HCT116 (cell line): ENCODE measurements around the gene HHIPL1. TPM values are rescaled to one million over a fixed set of nuclear protein-coding genes. Genes with fewer than 3 reads are reported as not detected.
A peak's percentile ranks its signal among the peaks of the same experiment; 100 is the strongest.

Experiments
- ATAC-seq: fragments of 200-7000 bp; cut with Tn5 transposase; 2 replicates; pipeline ENCODE4 v1.9.1; 2020; ENCODE audit warnings: mild to moderate bottlenecking, moderate library complexity
- BruUV-seq: library from RNA; stranded (reverse); fragments of 400-500 nt; replicated peaks from 2 replicates; lab custom pipeline; 2021; lab: Mats Ljungman, UMichigan
- CTCF ChIA-PET: fragments of 300-600 bp; sonication (Branson Sonifier 250); formaldehyde crosslinking; loops from one replicate; lab custom pipeline; 2021; ENCODE audit warnings: antibody characterized with exemption; lab: Charles Lee
- POLR2A ChIA-PET: fragments of 300-600, 350-600 bp; sonication (Branson Sonifier 250); formaldehyde crosslinking; loops from one replicate; lab custom pipeline; 2021; ENCODE audit warnings: antibody characterized with exemption; lab: Charles Lee
- RAD21 ChIA-PET, 2 experiments: fragments of 300-600 bp; sonication (Branson Sonifier 250); formaldehyde crosslinking; loops; one replicate each; lab custom pipeline; 2023; ENCODE audit warnings: low total read pairs in 2 of 2; ENCODE audit not compliant: uncharacterized antibody in 2 of 2, unreplicated experiment in 2 of 2, low non-redundant PET in 1 of 2; lab: Charles Lee
- DNase-seq: peaks from one replicate; pipeline ENCODE4 v3.0.0-alpha.2; 2010; ENCODE audit warnings: low read depth, low spot score
- H2AFZ ChIP-seq: fragments of 200-600 bp; shearing (Covaris generic), sonication (generic); 2 replicates; pipeline ENCODE4 v1.6.1; 2017; ENCODE audit warnings: low read depth, mixed run types, mixed read lengths, antibody characterized with exemption, low read length; ENCODE audit not compliant: poor library complexity, severe bottlenecking
- H3K27ac ChIP-seq: 2 replicates; pipeline ENCODE4 v1.5.1; 2012; ENCODE audit warnings: low read depth, low read length
- H3K27me3 ChIP-seq: fragments of 200-600 bp; sonication (generic); 2 replicates; pipeline ENCODE4 v1.6.1; 2016; ENCODE audit warnings: mixed run types, low read length, mixed read lengths; ENCODE audit not compliant: insufficient read depth
- H3K36me3 ChIP-seq, 2 experiments: fragments of 200-500 bp in 1 of 2; fragments of 200-600 bp in 1 of 2; sonication (Bioruptor generic) in 1 of 2; sonication (generic) in 1 of 2; 2 replicates each; pipeline versions ENCODE4 v1.5.1 to v1.6.1; 2014 to 2016; ENCODE audit warnings: low read length in 2 of 2, inconsistent platforms in 1 of 2, mixed read lengths in 1 of 2, mixed run types in 1 of 2; ENCODE audit not compliant: insufficient read depth in 2 of 2, control insufficient read depth in 1 of 2
- H3K4me1 ChIP-seq, 2 experiments: fragments of 200-600 bp in 1 of 2; sonication (generic) in 1 of 2; 2 replicates each; pipeline versions ENCODE4 v1.5.1 to v1.6.1; 2012 to 2017; ENCODE audit warnings: low read length in 2 of 2, inconsistent platforms in 1 of 2, mild to moderate bottlenecking in 1 of 2, mixed read lengths in 1 of 2, mixed run types in 1 of 2, moderate library complexity in 1 of 2; ENCODE audit not compliant: insufficient read depth in 2 of 2, control insufficient read depth in 1 of 2
- H3K4me2 ChIP-seq: fragments of 200-600 bp; sonication (generic); 2 replicates; pipeline ENCODE4 v1.6.1; 2017; ENCODE audit warnings: mixed run types, low read length, mixed read lengths
- H3K4me3 ChIP-seq, 2 experiments: fragments of 200-600 bp in 1 of 2; sonication (generic) in 1 of 2; replicated peaks in 1 of 2; 2 replicates each; pipeline ENCODE4 v1.5.1; 2011 to 2016; ENCODE audit warnings: low read length in 2 of 2, control low read depth in 1 of 2, low read depth in 1 of 2, mild to moderate bottlenecking in 1 of 2, mixed read lengths in 1 of 2, mixed run types in 1 of 2
- H3K79me2 ChIP-seq: fragments of 200-600 bp; sonication (generic); 2 replicates; pipeline ENCODE4 v1.6.1; 2017; ENCODE audit warnings: mild to moderate bottlenecking, mixed run types, low read length, moderate library complexity, mixed read lengths; ENCODE audit not compliant: insufficient read depth
- H3K9ac ChIP-seq: fragments of 200-600 bp; sonication (generic); 2 replicates; pipeline ENCODE4 v1.6.1; 2016; ENCODE audit warnings: low read length, mixed read lengths
- H3K9me2 ChIP-seq: fragments of 200-600 bp; sonication (generic), shearing (Covaris generic); 2 replicates; pipeline ENCODE4 v1.6.1; 2017; ENCODE audit warnings: mixed run types, mild to moderate bottlenecking, moderate library complexity; ENCODE audit not compliant: insufficient read depth
- H3K9me3 ChIP-seq, 2 experiments: fragments of 200-500 bp in 1 of 2; fragments of 200-600 bp in 1 of 2; sonication (Bioruptor generic) in 1 of 2; sonication (generic) in 1 of 2; 2 replicates each; pipeline ENCODE4 v1.6.1; 2014 to 2017; ENCODE audit warnings: low read length in 2 of 2, mixed read lengths in 2 of 2, inconsistent platforms in 1 of 2, low read depth in 1 of 2, mild to moderate bottlenecking in 1 of 2, mixed run types in 1 of 2, moderate library complexity in 1 of 2; ENCODE audit not compliant: control insufficient read depth in 1 of 2, insufficient read depth in 1 of 2
- H4K20me1 ChIP-seq: fragments of 200-600 bp; sonication (generic), shearing (Covaris generic); 2 replicates; pipeline ENCODE4 v1.6.1; 2017; ENCODE audit warnings: mixed run types, mild to moderate bottlenecking, moderate library complexity; ENCODE audit not compliant: insufficient read depth
- CBX3 ChIP-seq: IDR thresholded peaks from 2 replicates; pipeline ENCODE4 v1.6.1; 2012; ENCODE audit warnings: low read depth
- JUND ChIP-seq: IDR thresholded peaks from 2 replicates; pipeline ENCODE4 v1.6.1; 2012
- POLR2AphosphoS5 ChIP-seq: IDR thresholded peaks from 2 replicates; pipeline ENCODE4 v1.6.1; 2011; ENCODE audit warnings: mild to moderate bottlenecking, low read depth, low read length, moderate library complexity
- RAD21 ChIP-seq: IDR thresholded peaks from 2 replicates; pipeline ENCODE4 v1.6.1; 2012; ENCODE audit warnings: low read depth, mild to moderate bottlenecking
- SRF ChIP-seq: IDR thresholded peaks from 2 replicates; pipeline ENCODE4 v1.6.1; 2012; ENCODE audit warnings: low read depth
- intact Hi-C: fragments of 100-400 bp; cut with micrococcal nuclease; formaldehyde crosslinking; loops from 2 replicates; pipeline ENCODE4 v1.10.0; 2022
- total RNA-seq: library from RNA; stranded (reverse); gene quantifications from one replicate; pipeline ENCODE4 v1.2.1, GENCODE V29; 2021; ENCODE audit not compliant: unreplicated experiment
- TF ChIP-seq, protein P1 (sequence below), 3 experiments: fragments of 200-600 bp in 1 of 3; sonication (generic) in 1 of 3; IDR thresholded peaks in 2 of 3; conservative IDR thresholded peaks in 1 of 3; 2 replicates each; pipeline ENCODE4 v1.5.1; 2012 to 2017; ENCODE audit warnings: low read depth in 2 of 3, low read length in 2 of 3, antibody characterized with exemption in 1 of 3, borderline replicate concordance in 1 of 3, control low read depth in 1 of 3, mild to moderate bottlenecking in 1 of 3, mixed read lengths in 1 of 3, mixed run types in 1 of 3, moderate library complexity in 1 of 3; ENCODE audit not compliant: insufficient read depth in 1 of 3

Gene HHIPL1
- total RNA-seq, 1 experiment from 2014 or later: not detected

DNA sequence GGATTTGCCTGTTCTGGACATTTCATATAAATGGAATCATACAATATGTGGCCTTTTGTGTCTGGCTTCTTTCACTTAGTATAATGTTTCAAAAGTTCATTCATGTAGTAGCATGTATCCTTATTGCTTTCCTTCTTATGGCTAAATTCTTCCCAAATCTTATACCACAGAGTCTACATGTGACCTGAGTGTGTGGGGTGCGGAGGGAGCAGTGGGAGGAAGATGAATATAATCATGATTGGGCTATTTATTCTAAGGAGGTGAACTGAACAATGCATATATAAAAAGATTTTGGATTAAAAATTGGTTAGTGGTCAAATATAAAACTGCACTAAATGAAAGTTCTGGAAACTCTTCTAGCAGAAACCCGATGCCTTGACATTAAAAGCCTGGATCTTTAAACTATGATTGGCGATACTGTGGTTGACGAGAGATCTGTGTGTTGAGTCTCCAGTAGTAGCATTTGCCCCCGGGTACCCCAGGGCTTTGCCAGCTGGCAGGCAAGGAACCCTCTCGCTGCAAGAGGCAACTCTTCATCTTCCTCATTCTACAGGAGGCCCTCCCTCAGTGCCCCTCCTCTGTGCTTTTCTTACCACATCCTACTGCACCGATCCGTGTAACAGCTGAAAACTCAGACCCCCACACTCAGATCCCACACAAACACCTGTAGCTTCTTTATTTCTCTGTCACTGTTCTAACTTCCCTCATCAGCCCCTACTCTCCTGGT lies 41.8 kb downstream of the HHIPL1 start:
- H3K4me2 ChIP-seq: no peak overlapping the region
- H4K20me1 ChIP-seq: no peaks in the 10 kb centered on the region
- no peak for ATAC-seq
- no peaks in the 10 kb centered on the region for H3K9me3 ChIP-seq
- H2AFZ ChIP-seq: no peak overlapping the region
- H3K36me3 ChIP-seq: no peaks in the 10 kb centered on the region
- H3K9me2 ChIP-seq: no peaks in the 10 kb centered on the region
- H3K9ac ChIP-seq: no peak overlapping the region
- ChIA-PET CTCF (interaction anchor here (1.2 to 2.0 kb wide), 6 partner anchors 9 to 196 kb away, joined by 3 to 4 read pairs (median 4); no protein-coding TSS in a partner anchor), POLR2A (no interaction called here), RAD21 (no interaction called here)
- intact Hi-C loops: no loop called here
- no peak for DNase-seq
- H3K27me3 ChIP-seq: no peaks in the 10 kb centered on the region; the same call in 1 of the 2 replicates
- TF ChIP-seq CBX3 (no peak), POLR2AphosphoS5 (no peak), JUND (no peak), SRF (no peak)
- H3K4me1 ChIP-seq: peaks cover 4 to 26% of the 10 kb centered on the region in 2 experiments; a peak in 2 of 4 replicates
- H3K4me3 ChIP-seq: no peak overlapping the region
- H3K27ac ChIP-seq: no peak overlapping the region
- H3K79me2 ChIP-seq: no peaks in the 10 kb centered on the region
- BruUV-seq: no TSS peak

DNA sequence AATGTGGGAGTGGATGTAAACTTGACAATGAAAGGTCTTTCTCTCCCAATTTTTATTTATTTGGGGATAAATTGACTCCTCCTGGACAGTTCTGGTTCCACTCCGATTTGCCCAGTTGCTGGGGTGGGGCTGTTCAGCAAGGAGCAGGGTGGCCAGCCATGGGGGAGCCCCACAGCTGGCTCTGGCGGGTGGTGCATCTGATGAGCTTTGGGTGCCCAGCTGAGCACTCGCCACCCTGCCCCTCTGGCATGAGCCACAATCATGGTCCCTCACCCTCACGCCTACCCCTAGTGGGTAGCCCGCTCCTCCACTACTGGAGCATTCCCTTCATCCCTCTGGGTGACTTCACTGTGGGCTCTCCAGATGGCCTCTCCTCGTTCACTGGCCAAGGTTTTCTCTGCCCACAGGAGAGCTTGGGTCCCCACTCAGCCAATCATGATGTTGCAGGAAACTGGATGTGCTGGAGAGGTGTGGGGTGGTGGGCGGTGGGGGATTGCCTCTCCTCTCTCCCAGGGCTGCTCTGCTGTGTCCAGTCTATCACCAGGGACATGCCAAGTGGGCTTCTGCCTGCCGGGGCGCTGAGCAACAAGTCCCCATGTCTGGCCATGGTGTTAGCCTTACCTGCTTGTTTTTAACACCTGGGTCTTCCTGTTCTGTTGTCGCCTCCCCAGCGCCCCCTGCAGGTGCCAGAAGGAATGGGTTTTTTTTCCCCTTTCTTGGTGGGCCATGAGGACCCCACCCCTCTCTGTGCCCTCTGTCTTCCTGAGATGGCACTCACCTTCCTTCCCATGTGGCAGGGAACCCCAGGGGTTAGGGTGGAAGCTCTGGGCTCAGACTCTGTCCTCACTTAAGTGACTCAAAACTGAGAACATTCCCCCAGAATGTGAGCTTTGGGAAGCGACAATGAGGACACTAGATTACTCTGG lies 42.6 kb downstream of the HHIPL1 start:
- ATAC-seq (no peak), DNase-seq (peak; percentile 15)
- intact Hi-C loops: no loop called here
- H3K36me3 ChIP-seq: no peaks in the 10 kb centered on the region
- TF ChIP-seq SRF (no peak), RAD21 (peak; percentile 47; the same call in 1 of the 2 replicates)
- TF ChIP-seq, protein P1, sequence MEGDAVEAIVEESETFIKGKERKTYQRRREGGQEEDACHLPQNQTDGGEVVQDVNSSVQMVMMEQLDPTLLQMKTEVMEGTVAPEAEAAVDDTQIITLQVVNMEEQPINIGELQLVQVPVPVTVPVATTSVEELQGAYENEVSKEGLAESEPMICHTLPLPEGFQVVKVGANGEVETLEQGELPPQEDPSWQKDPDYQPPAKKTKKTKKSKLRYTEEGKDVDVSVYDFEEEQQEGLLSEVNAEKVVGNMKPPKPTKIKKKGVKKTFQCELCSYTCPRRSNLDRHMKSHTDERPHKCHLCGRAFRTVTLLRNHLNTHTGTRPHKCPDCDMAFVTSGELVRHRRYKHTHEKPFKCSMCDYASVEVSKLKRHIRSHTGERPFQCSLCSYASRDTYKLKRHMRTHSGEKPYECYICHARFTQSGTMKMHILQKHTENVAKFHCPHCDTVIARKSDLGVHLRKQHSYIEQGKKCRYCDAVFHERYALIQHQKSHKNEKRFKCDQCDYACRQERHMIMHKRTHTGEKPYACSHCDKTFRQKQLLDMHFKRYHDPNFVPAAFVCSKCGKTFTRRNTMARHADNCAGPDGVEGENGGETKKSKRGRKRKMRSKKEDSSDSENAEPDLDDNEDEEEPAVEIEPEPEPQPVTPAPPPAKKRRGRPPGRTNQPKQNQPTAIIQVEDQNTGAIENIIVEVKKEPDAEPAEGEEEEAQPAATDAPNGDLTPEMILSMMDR (IDR thresholded peaks at IDR 0.05 in 2 of 3, conservative IDR thresholded peaks at IDR 0.05 in 1 of 3; ENCODE audit: borderline replicate concordance in 1 of 3, insufficient read depth in 1 of 3, low read depth in 2 of 3, low read length in 2 of 3): peak; percentile 47 to 98 (median 90); a peak in 5 of 6 replicates
- H3K27ac ChIP-seq: no peak overlapping the region
- no peaks in the 10 kb centered on the region for H3K9me2 ChIP-seq
- no peaks in the 10 kb centered on the region for H3K79me2 ChIP-seq
- no peaks in the 10 kb centered on the region for H3K9me3 ChIP-seq
- H3K27me3 ChIP-seq: no peaks in the 10 kb centered on the region; the same call in 1 of the 2 replicates
- H3K9ac ChIP-seq: no peak overlapping the region
- H3K4me1 ChIP-seq: peaks cover 4 to 23% of the 10 kb centered on the region in 2 experiments; a peak in 2 of 4 replicates
- ChIA-PET CTCF (interaction anchor here (1.0 to 2.0 kb wide), 7 partner anchors 9 to 195 kb away, joined by 3 to 5 read pairs (median 4); no protein-coding TSS in a partner anchor), RAD21 (no interaction called here), POLR2A (no interaction called here)
- H3K4me2 ChIP-seq: peak overlapping the region; percentile 39
- BruUV-seq: no TSS peak
- no peak overlapping the region for H2AFZ ChIP-seq
- H3K4me3 ChIP-seq: no peak overlapping the region
- no peaks in the 10 kb centered on the region for H4K20me1 ChIP-seq
